RKO (cell line): Measurements from ENCODE around the gene BNIP1.

ENCODE experiments used
- DNase-seq: peaks from one replicate; pipeline ENCODE4 v3.0.0-alpha.2; 2016; ENCODE audit warnings: low spot score

The BNIP1 gene

GRCh38 chr5:173165177-173166016 lies 21.1 kb downstream of the BNIP1 start:
- no peak for DNase-seq

DNA sequence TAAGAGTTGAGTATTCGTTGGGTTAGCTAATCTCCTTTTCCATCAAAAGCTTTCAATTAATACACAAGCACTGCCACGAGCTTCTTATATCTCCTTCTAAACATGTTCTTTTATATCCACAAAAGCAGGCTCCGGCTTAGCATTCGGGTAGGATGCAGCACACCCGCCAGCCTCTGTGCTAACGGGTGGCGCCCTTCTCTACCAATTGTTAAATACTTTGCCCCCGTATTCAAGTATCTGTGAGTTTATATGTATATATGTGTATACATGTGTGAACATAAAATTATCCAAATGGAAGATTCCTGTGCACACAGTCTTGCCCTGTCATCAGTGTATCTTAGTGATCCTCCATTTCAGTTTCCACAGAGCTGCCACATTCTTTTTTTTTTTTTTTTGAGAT lies 27.8 kb downstream of the BNIP1 start:
- no peak for DNase-seq

DNA sequence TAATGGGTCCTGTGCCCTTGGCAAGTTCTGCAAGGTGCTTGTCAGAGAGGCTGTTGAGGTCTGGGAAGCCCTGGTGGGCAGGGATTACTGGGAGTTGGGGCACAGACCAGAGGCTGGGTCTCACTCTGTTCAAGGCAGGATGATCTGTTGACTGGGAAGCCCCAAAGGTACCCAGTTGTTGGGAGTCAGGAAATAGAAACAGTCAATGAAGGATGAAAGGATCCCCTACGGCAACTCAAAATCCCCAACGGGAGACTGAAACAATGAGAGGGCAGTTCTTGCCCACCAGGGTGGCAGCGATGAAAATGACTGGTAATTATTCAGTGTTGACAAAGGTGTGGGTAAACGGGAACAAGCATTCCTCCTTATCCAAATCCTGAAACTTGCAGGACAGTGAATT lies 31.2 kb downstream of the BNIP1 start:
- no peak for DNase-seq

- no peak for DNase-seq
These were observed 34.1 kb downstream of the BNIP1 start for GRCh38 chr5:173178369-173178910.

DNA sequence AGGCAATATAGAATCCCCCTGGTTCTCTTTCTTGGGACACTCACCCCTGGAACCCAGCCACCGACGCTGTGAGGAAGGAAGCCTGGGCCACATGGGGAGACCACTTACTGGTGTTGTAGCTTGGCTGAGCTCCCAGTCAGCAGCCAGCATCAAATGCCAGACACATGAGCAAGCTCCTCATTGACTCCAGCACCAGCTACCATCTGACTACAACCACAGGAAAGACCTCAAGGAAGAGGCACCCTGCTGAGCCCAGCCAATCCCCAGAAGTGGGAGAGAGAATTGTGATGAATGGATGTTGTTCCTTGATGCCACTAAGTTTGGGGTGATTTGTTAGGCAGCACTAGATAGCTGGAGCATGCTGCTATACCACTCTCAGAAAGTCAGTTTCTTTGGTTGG lies 36.0 kb downstream of the BNIP1 start:
- peak; percentile 30 for DNase-seq

DNA sequence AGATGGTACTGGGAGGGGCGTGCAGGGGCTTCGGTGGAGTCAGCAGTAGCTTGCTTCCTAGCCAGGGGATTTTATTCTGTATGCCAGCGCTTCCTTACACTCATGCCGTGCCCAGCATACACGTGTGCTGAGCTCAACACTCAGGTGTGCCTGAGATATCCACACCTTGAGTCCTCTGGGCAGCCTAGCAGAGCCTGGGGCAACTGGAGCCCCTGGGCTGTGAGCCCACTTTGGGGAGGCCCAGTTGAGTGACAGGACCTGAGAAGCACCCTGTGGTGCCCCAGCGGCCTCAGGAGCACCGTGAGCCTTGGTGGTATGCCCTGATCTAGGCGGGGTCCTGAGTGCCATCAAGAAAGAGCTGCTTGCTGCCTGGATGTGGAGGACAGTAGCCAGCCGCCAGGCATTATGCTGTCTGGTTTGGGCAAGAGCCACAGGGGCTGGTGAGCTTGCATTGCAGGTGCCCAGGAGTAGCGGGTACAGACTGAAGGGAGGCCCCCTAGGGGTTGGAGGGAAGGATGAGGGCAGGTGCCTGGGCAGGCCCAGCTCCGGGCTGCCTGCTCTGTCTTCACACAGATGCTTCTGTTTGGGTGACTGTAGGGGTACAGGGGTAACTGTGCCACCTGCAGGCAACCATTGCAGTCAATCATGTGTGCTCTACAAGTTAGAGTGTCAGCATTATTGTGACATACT lies 42.9 kb downstream of the BNIP1 start:
- DNase-seq, result peak; percentile 20

GRCh38 chr5:173188280-173188679 lies 43.9 kb downstream of the BNIP1 start:
- no peak for DNase-seq

GRCh38 chr5:173191015-173191414 lies 46.7 kb downstream of the BNIP1 start:
- no peak for DNase-seq

DNA sequence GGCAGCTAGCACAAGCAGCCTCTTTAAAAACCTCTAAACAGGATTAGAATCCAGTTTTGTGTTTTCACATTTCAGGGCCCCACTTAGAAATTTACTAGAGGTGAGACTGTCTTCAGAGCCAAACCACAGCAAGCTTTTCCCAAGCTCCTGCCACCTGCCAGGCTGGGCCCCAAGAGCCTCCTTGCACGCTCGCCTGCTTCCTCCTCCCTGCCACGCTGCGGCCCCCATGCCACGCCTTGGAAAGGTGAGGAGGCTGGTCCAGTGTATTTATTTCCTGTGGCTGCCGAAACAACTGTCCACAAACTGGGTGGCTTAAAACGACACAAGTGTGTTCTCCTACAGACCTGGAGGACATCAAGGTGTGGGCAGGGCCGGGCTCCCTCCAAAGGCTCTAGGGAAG lies 47.2 kb downstream of the BNIP1 start:
- DNase-seq, result no peak

DNA sequence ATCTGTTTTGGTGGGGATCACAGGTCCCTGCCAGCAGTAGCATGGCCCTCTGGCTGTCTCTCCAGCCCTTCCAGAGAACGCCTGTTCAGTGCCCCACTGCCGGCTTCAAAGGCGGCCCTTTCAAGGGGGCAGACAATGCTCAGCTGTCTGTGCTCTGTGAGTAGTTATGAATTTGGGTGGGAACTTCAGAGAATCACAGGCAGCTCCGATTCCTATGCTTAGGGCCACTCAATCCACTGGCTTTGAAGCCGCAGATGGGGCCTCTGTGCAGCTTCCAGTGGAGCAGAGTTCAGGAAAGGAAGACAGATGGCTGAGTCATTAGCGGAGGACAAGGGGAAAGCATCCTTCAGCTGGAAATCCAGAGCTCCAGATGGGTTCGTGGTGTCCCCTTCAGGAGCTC lies 48.2 kb downstream of the BNIP1 start:
- DNase-seq, result no peak

GRCh38 chr5:173196133-173196952 lies 52.0 kb downstream of the BNIP1 start:
- DNase-seq, result no peak

- no peak for DNase-seq
These were observed 53.1 kb downstream of the BNIP1 start for GRCh38 chr5:173197375-173197891.

GRCh38 chr5:173198049-173198448 lies 53.7 kb downstream of the BNIP1 start:
- DNase-seq, result no peak

- no peak for DNase-seq
These were observed 56.0 kb downstream of the BNIP1 start for GRCh38 chr5:173200356-173200755.

DNA sequence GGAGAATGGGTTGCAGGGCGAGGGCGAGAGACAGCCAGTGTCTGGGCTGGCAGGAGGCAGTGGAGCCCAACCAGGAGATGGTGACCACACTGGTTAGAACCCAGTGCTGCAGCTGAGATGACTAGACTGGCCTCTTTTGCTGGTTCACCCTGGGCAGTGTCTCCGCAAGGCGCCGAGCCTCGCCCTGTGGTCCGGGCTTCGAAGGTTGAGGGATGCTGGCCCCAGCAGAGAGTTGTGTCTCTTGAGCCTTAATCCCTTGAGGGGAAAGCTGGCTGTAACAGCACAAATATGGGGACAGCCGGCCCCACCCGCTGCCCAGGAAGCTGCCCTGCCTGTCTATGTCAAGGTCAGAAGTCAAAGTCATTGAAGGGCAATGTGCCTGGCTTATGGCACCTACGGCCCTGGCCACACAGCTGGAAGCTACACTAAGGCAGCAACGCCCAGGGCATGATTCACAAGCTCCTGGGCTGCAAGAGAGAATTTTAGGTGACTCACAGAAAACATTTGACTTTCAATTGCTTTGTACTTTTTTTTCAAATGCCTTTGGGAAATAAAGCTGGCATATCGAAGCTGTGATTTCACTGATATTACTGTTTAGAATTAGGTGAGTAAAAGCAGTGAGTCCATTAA lies 57.4 kb downstream of the BNIP1 start:
- peak; percentile 70 for DNase-seq

DNA sequence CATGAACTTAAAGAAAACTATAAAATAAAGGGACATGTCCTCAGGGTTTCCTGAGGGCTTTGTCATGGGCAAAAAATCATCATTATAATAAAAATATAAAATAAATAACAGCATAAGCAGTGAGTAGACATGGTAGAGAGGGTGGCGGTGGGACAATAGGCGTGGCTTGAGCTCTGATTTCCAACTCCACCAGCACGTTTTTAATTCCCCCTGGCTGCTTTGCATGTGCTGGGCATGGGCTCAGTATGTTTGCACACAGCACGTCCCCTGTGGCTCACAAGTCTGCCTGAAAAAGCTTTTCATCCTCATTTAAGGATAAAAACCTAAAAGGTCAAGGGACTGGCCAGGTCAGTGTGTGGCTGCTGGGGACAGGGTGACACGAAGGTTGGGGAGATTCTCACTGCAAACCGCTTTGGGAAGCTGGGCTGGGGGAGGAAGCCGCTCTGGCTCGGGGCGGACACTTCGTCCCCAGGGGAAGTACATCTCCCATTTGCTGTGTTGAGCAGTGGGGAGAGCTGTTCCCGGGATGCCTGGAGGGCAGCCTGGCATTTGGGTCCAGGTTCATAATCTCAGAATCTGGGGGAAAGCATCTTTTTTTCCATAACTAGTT lies 58.0 kb downstream of the BNIP1 start:
- no peak for DNase-seq

- peak; percentile 57 for DNase-seq
These were observed 60.1 kb downstream of the BNIP1 start for GRCh38 chr5:173204185-173204979.

GRCh38 chr5:173205916-173206315 lies 61.6 kb downstream of the BNIP1 start:
- DNase-seq, result no peak

- no peak for DNase-seq
These were observed 64.0 kb downstream of the BNIP1 start for GRCh38 chr5:173208296-173208695.

- no peak for DNase-seq
These were observed 66.5 kb downstream of the BNIP1 start for GRCh38 chr5:173210877-173211276.
